Amniotic epithelial cell (primary cell): ENCODE data around the gene PSPH.
"Not testable (repeated sequence)": the region's sequence is repeated elsewhere in the genome, so short reads cannot be mapped to it uniquely, and the experiment has no call there.

Experiments used
- DNase-seq: peaks from one replicate; pipeline ENCODE4 v3.0.0-alpha.2; 2010; ENCODE audit warnings: low read depth

The PSPH gene

GRCh38 chr7:56051339-56052191 is at the start of gene PSPH, which contains the start of gene CCT6A:
Gene PSPH, minus strand, starts transcription at chr7:56051444. Its CDS starts 30,232 bp downstream, at chr7:56021212.
Gene CCT6A, plus strand, starts transcription at chr7:56051765. Its CDS starts 84 bp downstream, at chr7:56051849.
- peak; percentile 98 for DNase-seq

GRCh38 chr7:56099653-56100052 is 48.4 kb upstream of the PSPH start:
- DNase-seq, result no peak

- DNase-seq, result not testable (repeated sequence)
Measured at GRCh38 chr7:56098187-56099008, 47.2 kb upstream of the PSPH start.

- peak; percentile 75 for DNase-seq
Measured at GRCh38 chr7:56097700-56098099, 46.5 kb upstream of the PSPH start.

GRCh38 chr7:56092789-56093531 is 41.7 kb upstream of the PSPH start, which contains the start of gene PHKG1:
Gene PHKG1, minus strand, starts transcription at chr7:56092952. Its CDS starts 4,011 bp downstream, at chr7:56088941.
- peak; percentile 67 for DNase-seq

GRCh38 chr7:56092388-56092787 is 41.1 kb upstream of the PSPH start:
- DNase-seq, result not testable (repeated sequence)

- DNase-seq, result no peak
Measured at GRCh38 chr7:56091591-56091990, 40.3 kb upstream of the PSPH start.

GRCh38 chr7:56087445-56087844 is 36.2 kb upstream of the PSPH start:
- no peak for DNase-seq

GRCh38 chr7:56086761-56087160 is 35.5 kb upstream of the PSPH start:
- DNase-seq, result no peak

GRCh38 chr7:56083150-56083785 is 32.0 kb upstream of the PSPH start:
- no peak for DNase-seq

- DNase-seq, result no peak
Measured at GRCh38 chr7:56081626-56082340, 30.5 kb upstream of the PSPH start.

- DNase-seq, result not testable (repeated sequence)
Measured at GRCh38 chr7:56080726-56081435, 29.6 kb upstream of the PSPH start.

GRCh38 chr7:56079450-56080185 is 28.4 kb upstream of the PSPH start:
- DNase-seq, result peak; percentile 13

- no peak for DNase-seq
Measured at GRCh38 chr7:56078196-56078595, 27.0 kb upstream of the PSPH start.

- no peak for DNase-seq
Measured at GRCh38 chr7:56077681-56078080, 26.4 kb upstream of the PSPH start.

GRCh38 chr7:56074371-56074791 is 23.1 kb upstream of the PSPH start:
- peak; percentile 73 for DNase-seq

GRCh38 chr7:56066376-56066775 is 15.1 kb upstream of the PSPH start:
- not testable (repeated sequence) for DNase-seq

- peak; percentile 85 for DNase-seq
Measured at GRCh38 chr7:56063882-56064625, 12.8 kb upstream of the PSPH start, which contains the start of gene SUMF2. Gene SUMF2, plus strand, starts transcription at chr7:56064286. Its CDS starts 26 bp downstream, at chr7:56064312.

GRCh38 chr7:56063500-56063881 is 12.2 kb upstream of the PSPH start:
- DNase-seq, result no peak
